GM18511 (cell line): ENCODE results near the gene WIPF2.
A peak's percentile ranks its signal among the peaks of the same experiment; 100 is the strongest.

Experiments used
- ATAC-seq: cut with Tn5 transposase; IDR thresholded peaks from one replicate; pipeline ENCODE4 v1.9.1; 2021; ENCODE audit warnings: mild to moderate bottlenecking, moderate library complexity; ENCODE audit not compliant: unreplicated experiment

The WIPF2 gene, protein sequence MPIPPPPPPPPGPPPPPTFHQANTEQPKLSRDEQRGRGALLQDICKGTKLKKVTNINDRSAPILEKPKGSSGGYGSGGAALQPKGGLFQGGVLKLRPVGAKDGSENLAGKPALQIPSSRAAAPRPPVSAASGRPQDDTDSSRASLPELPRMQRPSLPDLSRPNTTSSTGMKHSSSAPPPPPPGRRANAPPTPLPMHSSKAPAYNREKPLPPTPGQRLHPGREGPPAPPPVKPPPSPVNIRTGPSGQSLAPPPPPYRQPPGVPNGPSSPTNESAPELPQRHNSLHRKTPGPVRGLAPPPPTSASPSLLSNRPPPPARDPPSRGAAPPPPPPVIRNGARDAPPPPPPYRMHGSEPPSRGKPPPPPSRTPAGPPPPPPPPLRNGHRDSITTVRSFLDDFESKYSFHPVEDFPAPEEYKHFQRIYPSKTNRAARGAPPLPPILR

DNA sequence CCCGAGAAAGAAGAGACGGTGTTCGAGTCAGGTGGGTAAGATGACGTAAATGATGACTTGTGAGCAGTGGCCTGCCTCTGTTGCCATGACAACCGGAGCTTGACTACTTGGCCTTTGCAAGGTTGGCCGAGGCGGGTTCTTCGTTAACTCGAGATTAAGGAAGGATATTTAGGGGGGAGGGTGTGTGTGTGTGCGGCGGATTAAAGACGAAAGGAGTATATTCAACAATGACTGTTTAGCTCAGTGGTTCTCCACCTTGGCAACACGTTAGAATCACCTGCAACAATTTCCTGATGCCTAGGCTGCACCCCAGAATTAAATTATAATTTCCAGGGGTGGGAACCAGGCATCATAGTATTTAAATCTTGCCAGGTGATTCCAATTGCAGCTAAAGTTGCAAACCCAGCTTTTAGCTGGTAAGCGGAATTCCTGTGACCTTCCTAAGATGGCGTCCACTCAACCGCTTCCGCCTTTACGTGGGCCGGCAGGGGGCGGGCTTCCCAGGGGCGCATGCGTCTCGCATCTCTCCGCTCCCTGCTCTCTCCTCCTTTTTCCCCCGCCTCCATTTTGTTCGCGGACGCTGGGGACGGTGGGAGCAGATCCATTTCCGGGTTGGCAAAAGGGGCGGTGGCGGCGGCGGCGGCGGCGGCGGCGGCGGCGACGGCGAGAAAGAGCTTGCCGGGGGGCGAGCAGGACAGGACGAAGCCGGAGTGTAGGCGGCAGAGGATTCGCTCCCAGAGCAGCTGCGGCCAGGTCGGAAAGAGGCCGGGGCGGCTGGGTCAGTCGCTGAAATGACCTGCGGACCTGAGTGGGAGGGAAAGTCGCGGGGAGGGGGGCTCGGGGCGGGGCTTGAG, at the start of gene WIPF2:
Gene WIPF2 (plus strand): TSS at position 565 of the 854 bp plus-strand sequence. CDS start 37,156 bp downstream, outside the sequence.
- peak; percentile 92 for ATAC-seq

DNA sequence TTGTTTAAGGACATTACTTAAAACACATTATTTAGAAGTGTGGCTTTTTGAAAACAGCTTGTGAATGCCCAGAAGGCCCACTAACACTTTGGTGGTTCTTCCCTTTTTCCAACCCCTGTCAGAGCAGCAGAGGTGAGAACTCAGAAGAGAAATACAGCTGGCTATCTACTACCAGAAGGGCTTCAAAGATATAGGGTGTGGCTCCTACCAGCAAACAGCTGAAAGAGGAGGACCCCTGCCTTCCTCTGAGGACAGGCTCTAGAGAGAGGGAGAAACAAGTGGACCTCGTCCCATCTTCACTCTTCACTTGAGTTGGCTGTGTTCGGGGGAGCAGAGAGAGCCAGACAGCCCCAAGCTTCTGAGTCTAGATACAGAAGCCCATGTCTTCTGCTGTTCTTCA, 48.8 kb upstream of the WIPF2 start:
- ATAC-seq: no peak

DNA sequence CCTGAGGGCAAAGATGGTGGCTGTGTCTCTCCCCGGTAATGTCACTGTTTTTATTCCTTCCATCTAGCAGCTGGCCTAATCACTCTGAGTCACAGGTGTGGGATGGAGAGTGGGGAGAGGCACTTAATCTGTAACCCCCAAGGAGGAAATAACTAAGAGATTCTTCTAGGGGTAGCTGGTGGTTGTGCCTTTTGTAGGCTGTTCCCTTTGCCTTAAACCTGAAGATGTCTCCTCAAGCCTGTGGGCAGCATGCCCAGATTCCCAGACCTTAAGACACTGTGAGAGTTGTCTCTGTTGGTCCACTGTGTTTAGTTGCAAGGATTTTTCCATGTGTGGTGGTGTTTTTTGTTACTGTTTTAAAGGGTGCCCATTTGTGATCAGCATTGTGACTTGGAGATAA, 47.4 kb upstream of the WIPF2 start:
- no peak for ATAC-seq

DNA sequence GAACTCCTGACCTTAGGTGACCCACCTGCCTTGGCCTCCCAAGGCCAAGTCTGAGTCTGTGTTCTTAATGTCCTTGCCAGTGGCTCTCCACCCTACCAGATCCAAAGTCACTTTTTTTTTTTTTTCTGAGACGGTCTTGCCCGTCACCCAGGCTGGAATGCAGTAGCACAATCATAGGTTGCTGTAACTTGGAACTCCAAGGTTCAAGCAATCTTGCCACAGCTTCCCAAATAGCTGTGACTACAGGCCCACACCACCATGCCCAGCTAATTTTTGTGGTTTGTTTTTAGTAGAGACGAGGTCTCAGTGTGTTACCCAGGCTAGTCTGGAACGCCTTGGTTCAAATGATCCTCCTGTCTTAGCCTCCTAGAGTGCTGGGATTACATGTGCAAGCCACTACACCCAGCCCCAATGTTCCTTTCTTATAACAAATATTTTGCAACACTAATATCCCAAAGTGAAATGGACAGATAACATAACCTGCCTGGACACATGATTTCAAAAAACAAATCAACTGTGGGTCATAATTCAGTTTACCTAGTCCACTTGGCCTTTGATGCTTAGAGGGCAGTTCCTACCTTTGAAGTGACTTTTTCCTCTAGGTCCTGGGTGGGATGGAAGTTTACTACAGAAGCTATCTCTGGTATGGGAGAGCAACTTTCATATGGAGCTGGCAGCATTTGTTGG, 45.9 kb upstream of the WIPF2 start:
- no peak for ATAC-seq

DNA sequence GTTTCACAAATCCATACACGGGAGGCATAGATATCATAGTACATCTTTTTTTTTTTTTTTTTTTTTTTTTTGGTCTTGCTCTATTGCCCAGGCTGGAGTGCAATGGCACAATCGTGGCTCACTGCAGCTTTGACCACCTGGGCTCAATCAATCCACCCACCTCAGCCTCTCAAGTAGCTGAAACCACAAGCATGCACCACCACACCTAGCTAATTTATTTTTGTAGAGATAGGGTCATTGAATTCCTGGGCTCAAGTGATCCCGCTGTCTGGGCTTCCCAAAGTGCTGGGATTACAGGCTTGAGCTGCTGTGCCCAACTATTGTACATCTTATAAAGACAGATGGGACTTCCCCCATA, 45.3 kb upstream of the WIPF2 start:
- no peak for ATAC-seq

DNA sequence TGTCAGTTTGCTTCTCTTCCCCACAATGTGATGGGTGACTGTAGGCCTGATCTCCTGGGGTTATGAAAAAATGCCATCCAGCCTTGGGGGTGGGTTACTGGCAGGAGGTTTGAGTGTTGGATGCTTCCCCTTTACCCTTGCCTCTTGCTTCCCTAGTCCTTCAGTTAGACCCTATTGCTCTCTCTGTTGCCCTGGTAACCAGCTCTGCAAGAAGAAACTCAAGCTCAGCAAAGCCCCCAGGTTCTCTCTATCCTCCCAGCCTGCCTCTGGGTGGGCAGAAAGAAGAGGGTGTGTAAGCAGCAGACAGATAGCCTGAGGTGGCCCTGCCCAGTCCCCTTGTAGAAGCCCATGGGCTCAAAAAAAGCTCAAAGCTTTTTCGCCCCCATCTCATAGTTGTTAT, 44.6 kb upstream of the WIPF2 start:
- ATAC-seq: no peak

DNA sequence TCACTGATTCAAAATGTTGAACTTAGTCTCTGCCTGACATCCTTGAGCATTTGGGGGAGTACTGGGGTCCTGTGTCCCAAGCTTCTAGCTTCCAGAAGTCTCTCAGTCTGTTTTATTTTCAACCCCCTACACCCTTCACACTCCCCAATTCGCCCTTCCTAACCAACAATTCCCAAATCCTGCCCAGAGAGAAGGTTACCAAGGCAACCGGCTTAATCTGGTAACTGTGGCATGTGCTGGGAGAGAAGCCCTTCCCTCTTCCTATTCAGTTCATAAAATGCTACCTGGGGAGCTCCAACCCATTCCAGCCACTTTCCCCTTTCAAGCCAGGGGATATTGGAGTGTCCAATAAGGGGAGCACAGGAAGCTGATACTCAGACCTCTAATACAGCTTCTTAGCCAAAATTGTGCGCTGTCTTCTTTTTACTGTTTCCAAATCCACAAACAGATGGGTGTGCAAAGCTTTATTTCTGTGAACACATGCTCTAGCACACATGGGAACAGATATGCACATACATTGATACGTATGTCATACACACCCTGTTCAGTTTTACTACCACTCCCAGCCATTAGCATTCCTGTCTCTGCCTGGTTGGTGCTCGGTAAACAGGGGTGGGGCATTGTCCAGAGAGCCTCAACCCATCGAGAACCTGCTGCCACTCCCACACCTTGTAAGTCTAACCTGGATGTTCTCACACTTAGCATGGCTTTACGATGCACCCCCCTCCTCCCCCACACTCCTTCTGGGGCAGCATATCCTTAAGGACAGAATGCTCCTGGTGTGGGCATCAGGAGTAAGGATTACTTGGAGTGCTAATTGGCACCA, 43.0 kb upstream of the WIPF2 start:
- no peak for ATAC-seq

DNA sequence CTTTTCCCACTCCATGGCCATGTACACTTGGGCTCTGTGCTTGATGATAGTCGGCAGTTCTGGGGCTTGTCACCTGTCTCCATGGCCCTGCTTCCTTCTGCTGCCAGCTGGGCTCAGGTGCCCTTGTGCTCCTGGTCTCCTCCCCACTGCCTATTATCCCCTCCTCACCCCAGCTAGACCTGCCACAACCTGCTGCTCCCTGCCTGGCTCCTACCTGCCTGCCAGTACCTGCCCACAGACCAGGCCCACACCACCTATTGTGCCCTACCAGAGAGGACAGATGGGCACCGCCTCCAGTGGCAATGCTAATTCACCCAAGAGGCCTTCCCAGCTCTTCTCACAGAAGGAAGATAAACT, 42.4 kb upstream of the WIPF2 start:
- ATAC-seq: no peak

DNA sequence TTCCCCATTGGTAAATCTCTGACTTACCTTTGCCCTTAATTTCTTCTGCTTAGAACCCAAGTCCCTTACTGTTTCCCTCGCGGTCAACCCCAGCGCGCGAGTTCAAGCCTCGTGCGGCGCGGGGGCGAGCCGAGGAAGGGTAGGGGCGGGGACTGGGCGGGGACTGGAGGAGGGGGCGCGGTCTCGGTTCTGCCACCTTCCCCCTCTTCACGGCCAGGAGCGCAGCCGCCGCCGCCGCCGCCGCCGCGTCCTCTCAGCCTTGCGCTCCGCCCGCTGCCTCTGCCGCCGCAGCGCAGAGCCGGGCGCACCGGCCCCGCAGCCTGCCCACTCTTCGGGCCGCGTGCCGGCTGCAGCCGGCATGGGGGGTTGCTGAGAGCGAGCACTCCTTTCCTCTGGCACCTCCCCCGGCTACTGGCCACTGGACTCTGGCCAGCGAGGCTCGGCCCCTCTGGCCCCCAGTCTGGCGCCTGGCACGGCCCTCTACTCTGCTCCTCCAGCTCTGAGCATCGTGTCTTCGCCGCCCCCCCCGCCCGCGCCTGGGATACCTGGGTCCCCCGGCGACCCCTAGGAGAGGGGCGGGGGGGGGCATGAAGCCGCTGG, 41.7 kb upstream of the WIPF2 start, which contains the start of gene RAPGEFL1:
Gene RAPGEFL1 (plus strand): TSS at position 196 of the 600 bp plus-strand sequence. CDS start 392 bp downstream, at position 588.
- ATAC-seq: no peak

DNA sequence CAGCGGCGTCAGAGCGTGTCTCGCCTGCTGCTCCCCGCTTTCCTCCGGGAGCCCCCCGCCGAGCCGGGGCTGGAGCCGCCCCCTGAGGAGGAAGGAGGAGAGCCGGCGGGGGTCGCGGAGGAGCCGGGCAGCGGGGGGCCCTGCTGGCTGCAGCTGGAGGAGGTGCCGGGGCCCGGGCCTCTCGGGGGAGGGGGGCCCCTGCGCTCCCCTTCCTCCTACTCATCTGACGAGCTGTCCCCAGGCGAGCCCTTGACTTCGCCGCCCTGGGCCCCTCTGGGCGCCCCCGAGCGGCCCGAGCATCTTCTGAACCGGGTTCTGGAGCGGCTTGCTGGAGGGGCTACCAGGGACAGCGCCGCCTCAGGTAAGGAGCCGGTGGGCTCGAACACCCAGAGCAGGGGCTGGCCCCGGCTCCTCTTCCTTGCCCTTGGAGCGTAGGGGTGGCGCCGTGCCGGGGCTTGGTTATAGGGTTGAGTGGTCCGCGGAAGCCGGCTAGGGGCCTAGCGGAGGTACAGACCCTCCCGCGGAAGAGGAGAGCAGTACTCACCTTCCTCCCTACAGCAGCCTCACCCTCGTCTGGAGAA, 41.0 kb upstream of the WIPF2 start:
- no peak for ATAC-seq

DNA sequence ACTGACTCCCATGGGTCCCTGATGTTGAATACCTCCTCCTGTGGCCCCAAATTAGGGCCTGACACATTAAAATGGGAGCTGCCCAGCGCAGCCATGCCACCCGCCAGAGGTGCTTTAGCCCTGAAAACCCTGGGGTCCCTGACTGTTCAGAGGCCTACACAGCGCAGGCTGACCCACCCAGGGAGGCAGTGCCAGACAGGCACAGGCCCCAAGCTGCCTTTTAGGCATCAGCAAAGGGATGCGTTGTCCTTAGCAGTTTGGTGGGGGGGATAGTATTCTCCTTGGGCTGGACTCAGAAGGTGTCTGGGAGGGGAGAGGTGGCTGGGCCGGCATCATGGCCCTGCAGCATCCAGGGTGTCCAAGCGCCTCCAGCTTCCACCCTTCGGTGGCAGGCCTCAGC, 40.4 kb upstream of the WIPF2 start:
- no peak for ATAC-seq

DNA sequence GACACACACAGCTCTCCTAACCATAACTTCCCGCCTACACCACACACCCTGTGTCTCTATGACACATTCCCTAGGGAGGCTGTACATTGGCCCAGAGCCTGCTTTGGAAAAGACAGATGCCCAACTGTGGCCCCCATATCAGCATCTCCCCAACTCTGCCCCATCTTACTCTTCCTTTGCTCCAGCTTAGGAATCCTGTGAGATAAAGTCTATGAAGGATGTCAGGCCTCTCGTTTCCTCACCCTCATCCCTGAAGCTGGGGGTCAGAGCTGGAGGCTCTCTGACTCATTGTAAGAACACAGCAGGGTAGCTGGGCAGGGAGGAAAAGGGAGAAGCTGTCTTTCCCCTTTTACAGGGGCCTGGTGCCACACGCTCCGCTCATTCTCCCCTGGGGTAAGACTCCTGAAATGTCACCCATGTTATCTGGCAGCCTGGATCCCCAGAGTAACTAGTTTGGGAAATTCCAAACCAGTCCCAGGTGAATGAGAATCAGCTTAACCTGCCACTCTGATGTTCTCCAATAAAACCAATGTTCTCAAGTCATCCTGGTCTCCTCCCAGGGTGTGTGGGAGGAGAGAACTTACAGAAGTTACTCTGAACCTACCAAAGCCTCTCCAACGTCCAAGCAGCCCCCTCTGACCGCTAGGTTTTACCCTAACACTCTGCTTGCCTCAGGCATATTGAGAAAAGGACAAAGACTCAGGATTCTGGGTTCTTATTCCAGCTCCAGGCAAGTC, 39.0 kb upstream of the WIPF2 start:
- ATAC-seq: no peak

DNA sequence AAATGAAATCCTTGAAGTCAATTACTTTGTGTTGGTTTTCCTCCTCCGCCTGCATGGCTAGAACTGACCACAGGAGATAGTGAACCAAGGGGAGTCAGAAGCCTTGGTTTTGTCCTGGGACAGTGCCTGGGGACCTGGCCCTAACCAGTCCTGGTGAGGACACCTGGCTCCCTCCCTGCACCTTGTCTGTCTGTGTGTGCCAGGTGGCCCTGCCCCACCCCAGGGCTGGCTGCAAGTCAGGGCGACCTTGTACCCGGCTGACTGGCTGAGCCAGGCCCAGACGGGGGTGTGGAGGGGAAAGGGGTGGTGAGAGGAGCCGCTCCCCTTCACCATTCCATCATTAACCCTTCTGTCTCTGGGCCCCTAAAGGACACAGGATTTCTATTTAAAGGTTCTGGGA, 38.4 kb upstream of the WIPF2 start:
- no peak for ATAC-seq

DNA sequence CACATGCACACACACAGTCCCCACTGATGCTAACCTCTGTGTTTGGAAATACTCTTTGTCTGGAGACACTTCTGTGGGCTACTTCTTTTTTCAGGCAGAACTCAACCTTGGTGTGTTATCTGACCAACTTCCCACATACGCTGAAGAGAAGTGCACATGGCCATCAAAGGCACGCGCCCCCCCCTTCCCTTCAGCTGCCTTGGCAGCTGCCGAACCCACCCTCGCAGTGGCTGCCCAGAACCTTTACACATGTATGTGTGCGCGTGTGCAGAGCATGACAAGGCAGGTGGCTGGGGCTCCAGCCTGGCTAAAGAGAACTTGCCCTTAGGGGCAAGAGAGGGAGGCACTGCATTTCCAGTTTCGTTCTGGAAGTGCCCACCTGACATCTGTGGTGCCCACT, 37.9 kb upstream of the WIPF2 start:
- ATAC-seq: no peak

DNA sequence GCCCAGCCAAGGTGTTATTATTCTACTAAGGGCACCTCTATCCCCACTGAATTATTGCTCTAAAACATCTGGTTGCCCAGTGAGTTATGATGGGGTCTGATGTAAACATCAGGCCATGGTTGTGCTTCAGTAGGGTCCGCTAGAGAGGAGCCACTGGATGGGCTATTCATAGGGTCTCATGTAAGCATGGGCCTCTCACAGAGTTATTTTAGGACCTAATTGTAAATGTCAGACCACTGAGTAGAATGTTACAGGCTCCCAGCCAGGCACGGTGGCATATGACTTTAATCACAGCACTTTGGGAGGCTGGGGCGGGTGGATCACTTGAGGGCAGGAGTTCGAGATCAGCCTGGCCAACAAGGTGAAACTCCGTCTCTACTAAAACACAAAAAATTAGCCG, 36.5 kb upstream of the WIPF2 start:
- no peak for ATAC-seq

DNA sequence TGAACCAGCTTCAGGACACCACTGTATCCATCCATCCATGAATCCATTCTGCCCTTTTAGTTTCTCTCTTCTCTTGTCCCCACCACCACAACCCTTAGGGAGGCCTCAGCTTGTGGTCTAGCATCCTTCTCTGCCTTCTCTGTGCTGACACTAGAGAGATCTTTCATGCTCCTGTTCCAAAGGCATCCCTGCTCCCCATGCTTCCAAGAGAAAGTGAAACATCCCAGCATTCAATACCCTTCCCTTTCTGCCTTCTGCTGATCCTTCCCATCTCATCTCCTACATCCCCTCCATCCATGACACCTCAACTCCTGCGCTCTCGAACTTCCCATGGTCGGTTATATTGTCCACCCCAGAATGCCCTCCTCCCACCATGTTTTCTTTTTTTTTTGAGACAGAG, 31.9 kb upstream of the WIPF2 start:
- no peak for ATAC-seq

DNA sequence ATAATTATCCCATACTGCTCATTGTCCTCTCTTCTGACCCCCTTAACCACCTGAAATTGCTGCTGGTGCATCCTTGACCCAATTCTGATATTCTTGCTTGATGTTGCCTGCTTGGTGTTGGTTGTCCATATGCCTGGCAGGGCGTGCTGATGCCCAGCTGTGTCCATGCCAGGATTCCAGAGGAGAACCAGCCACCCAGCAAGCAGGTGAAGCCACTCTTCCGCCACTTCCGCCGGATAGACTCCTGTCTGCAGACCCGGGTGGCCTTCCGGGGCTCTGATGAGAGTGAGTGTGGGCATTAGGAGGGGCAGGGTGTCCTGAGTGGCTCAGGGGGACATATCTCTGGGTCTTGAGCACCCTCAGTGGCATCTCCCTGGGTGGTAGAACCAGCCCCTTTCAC, 30.4 kb upstream of the WIPF2 start:
- ATAC-seq: no peak

DNA sequence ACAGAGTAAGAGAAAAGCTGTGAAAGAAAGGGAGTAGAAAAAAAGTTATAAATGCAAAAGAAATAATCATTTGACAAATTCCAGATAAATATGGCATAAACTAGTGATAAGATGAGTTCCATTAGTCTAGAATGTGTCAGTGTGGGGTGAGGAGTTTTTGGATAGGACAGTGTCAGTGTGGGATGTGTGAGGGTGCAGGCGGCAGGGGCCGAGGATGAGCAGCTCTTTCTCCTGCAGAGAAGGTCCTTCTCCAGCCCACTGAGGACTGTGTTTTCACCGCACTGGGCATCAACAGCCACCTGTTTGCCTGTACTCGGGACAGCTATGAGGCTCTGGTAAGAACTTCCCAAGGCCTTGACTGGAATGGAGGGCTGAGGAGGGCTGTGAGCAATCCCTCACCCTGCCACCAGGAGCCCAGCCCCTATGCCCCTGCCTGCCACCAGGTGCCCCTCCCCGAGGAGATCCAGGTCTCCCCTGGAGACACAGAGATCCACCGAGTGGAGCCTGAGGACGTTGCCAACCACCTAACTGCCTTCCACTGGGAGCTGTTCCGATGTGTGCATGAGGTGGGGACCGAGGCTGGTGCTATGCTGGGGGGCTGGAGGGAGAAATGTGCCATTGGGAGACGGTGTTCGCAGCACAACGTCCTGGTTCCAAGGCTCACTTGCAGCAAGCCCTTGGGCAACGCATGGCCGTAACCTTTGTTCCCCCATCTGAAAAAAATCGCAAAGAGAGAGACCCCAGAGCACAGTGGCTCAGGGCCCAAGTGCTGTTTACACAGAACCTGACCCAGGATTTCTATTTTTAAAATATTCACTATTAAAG, 28.7 kb upstream of the WIPF2 start:
- no peak for ATAC-seq
